ENCODE measurements around the gene ZNF560. TPM values are rescaled to one million over a fixed set of nuclear protein-coding genes. Genes with fewer than 3 reads are reported as not detected.
A peak's percentile ranks its signal among the peaks of the same experiment; 100 is the strongest.

ZNF560 gene
- total and polyA plus RNA-seq, 4 donors, result not detected

GRCh38 chr19:9467161-9467560 lies 31.3 kb downstream of the ZNF560 start:
- WGBS, result 86% methylated on average over 7 of the region's 7 CpGs
- no peaks in the 10 kb centered on the region for H3K27me3 ChIP-seq (ENCODE audit: control insufficient read depth in 4 of 4, insufficient read depth in 4 of 4, low read length in 3 of 4)
- TF ChIP-seq RAD21 (IDR thresholded peaks at IDR 0.05), result no peak
- TF ChIP-seq FOXA1 (IDR thresholded peaks at IDR 0.05), result no peak
- TF ChIP-seq EGR1 (IDR thresholded peaks at IDR 0.05; ENCODE audit: low read depth in 2 of 2), result no peak
- no peak for TF ChIP-seq HNF4G (IDR thresholded peaks at IDR 0.05)
- TF ChIP-seq GABPA (IDR thresholded peaks at IDR 0.05 in 1 of 2, conservative IDR thresholded peaks at IDR 0.05 in 1 of 2), result no peak
- TF ChIP-seq, protein P1, sequence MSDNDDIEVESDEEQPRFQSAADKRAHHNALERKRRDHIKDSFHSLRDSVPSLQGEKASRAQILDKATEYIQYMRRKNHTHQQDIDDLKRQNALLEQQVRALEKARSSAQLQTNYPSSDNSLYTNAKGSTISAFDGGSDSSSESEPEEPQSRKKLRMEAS (IDR thresholded peaks at IDR 0.05), result no peak
- TF ChIP-seq, protein P2, sequence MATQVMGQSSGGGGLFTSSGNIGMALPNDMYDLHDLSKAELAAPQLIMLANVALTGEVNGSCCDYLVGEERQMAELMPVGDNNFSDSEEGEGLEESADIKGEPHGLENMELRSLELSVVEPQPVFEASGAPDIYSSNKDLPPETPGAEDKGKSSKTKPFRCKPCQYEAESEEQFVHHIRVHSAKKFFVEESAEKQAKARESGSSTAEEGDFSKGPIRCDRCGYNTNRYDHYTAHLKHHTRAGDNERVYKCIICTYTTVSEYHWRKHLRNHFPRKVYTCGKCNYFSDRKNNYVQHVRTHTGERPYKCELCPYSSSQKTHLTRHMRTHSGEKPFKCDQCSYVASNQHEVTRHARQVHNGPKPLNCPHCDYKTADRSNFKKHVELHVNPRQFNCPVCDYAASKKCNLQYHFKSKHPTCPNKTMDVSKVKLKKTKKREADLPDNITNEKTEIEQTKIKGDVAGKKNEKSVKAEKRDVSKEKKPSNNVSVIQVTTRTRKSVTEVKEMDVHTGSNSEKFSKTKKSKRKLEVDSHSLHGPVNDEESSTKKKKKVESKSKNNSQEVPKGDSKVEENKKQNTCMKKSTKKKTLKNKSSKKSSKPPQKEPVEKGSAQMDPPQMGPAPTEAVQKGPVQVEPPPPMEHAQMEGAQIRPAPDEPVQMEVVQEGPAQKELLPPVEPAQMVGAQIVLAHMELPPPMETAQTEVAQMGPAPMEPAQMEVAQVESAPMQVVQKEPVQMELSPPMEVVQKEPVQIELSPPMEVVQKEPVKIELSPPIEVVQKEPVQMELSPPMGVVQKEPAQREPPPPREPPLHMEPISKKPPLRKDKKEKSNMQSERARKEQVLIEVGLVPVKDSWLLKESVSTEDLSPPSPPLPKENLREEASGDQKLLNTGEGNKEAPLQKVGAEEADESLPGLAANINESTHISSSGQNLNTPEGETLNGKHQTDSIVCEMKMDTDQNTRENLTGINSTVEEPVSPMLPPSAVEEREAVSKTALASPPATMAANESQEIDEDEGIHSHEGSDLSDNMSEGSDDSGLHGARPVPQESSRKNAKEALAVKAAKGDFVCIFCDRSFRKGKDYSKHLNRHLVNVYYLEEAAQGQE (IDR thresholded peaks at IDR 0.05), result no peak
- TF ChIP-seq HNF4A (conservative IDR thresholded peaks at IDR 0.05), result no peak
- no peak for TF ChIP-seq FOXA2 (IDR thresholded peaks at IDR 0.05)
- TF ChIP-seq, protein P3, sequence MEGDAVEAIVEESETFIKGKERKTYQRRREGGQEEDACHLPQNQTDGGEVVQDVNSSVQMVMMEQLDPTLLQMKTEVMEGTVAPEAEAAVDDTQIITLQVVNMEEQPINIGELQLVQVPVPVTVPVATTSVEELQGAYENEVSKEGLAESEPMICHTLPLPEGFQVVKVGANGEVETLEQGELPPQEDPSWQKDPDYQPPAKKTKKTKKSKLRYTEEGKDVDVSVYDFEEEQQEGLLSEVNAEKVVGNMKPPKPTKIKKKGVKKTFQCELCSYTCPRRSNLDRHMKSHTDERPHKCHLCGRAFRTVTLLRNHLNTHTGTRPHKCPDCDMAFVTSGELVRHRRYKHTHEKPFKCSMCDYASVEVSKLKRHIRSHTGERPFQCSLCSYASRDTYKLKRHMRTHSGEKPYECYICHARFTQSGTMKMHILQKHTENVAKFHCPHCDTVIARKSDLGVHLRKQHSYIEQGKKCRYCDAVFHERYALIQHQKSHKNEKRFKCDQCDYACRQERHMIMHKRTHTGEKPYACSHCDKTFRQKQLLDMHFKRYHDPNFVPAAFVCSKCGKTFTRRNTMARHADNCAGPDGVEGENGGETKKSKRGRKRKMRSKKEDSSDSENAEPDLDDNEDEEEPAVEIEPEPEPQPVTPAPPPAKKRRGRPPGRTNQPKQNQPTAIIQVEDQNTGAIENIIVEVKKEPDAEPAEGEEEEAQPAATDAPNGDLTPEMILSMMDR (IDR thresholded peaks at IDR 0.05; ENCODE audit: low read depth, low read length, missing input control), result no peak
- no peak for TF ChIP-seq ATF3 (IDR thresholded peaks at IDR 0.05)
- TF ChIP-seq JUND (IDR thresholded peaks at IDR 0.05), result no peak
- TF ChIP-seq NR2F2 (IDR thresholded peaks at IDR 0.05), result no peak
- no peak for TF ChIP-seq YY1 (IDR thresholded peaks at IDR 0.05)
- TF ChIP-seq TAF1 (conservative IDR thresholded peaks at IDR 0.05), result no peak
- TF ChIP-seq ZBTB33 (IDR thresholded peaks at IDR 0.05), result no peak
- no peak for TF ChIP-seq RXRA (IDR thresholded peaks at IDR 0.05)
- no peak for TF ChIP-seq SP1 (IDR thresholded peaks at IDR 0.05)
- H3K4me3 ChIP-seq (ENCODE audit: low read depth in 1 of 3, low read length in 3 of 3), result peak overlapping the region in 2 of 3 donors; percentile 14 to 28
- no peak for DNase-seq (ENCODE audit: low spot score)
- peaks cover 16 to 66% (median 45%) of the 10 kb centered on the region in 4 donors for H3K9me3 ChIP-seq (ENCODE audit: control insufficient read depth in 4 of 4, low read length in 3 of 4)
- no peak overlapping the region for H3K9ac ChIP-seq (ENCODE audit: low read depth in 1 of 2, low read length in 2 of 2)
- H3K4me1 ChIP-seq (ENCODE audit: control insufficient read depth in 4 of 4, insufficient read depth in 4 of 4, low read length in 3 of 4), result no peaks in the 10 kb centered on the region
- no peak overlapping the region for H3K27ac ChIP-seq (ENCODE audit: low read depth in 1 of 2, low read length in 2 of 2)
- no peaks in the 10 kb centered on the region for H3K36me3 ChIP-seq (ENCODE audit: control insufficient read depth in 4 of 4, insufficient read depth in 3 of 4, low read depth in 1 of 4, low read length in 3 of 4)
